ENCODE data around the gene SEC14L5. TPM values are rescaled to one million over a fixed set of nuclear protein-coding genes. Genes with fewer than 3 reads are reported as not detected.
A peak's percentile ranks its signal among the peaks of the same experiment; 100 is the strongest.

The SEC14L5 gene
- total RNA-seq, 1 experiment from 2014 or later: not detected

DNA sequence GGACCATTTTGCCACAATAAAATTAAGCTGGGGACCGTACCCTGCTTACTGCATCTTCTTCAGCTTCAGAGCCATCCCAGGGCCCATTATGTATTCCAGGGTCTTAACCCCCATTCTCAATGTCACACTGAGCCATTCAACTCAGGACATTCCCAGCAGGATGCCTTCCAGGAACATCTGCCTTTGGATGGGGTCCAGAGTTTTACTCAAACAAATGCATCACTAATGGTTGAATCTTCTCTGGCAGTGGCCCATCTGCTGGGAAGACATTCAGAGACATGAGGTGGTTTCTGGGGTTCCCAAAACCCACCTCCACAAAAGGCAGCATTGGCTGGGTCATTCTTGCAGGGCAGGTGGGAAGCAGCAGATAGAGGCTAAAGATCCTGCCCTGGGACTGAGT is 3.4 kb upstream of the SEC14L5 start:
- TF ChIP-seq EZH2 (IDR thresholded peaks at IDR 0.05; ENCODE audit: low read length, unreplicated experiment): no peak
- no peak for TF ChIP-seq EZH2phosphoT487 (IDR thresholded peaks at IDR 0.05; ENCODE audit: borderline replicate concordance, low read length)
- TF ChIP-seq, protein P1, sequence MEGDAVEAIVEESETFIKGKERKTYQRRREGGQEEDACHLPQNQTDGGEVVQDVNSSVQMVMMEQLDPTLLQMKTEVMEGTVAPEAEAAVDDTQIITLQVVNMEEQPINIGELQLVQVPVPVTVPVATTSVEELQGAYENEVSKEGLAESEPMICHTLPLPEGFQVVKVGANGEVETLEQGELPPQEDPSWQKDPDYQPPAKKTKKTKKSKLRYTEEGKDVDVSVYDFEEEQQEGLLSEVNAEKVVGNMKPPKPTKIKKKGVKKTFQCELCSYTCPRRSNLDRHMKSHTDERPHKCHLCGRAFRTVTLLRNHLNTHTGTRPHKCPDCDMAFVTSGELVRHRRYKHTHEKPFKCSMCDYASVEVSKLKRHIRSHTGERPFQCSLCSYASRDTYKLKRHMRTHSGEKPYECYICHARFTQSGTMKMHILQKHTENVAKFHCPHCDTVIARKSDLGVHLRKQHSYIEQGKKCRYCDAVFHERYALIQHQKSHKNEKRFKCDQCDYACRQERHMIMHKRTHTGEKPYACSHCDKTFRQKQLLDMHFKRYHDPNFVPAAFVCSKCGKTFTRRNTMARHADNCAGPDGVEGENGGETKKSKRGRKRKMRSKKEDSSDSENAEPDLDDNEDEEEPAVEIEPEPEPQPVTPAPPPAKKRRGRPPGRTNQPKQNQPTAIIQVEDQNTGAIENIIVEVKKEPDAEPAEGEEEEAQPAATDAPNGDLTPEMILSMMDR (conservative IDR thresholded peaks at IDR 0.05; ENCODE audit: low read depth, low read length): no peak
- intact Hi-C loops (cut with micrococcal nuclease): loop anchor here (10.0 kb wide), 1 partner anchor 150 kb away; the partner anchor contains the start of gene ROGDI
- Histone ChIP-seq H3K9me3 (ENCODE audit: low read length) (no peaks in the 10 kb centered on the region), H3K36me3 (ENCODE audit: low read depth, low read length) (no peaks in the 10 kb centered on the region), H3K4me3 (ENCODE audit: low read length) (no peak overlapping the region), H4K20me1 (ENCODE audit: low read length) (no peaks in the 10 kb centered on the region), H3K9me2 (replicated peaks; ENCODE audit: low read length) (no peaks in the 10 kb centered on the region), H3K27me3 (ENCODE audit: low read length) (no peaks in the 10 kb centered on the region), H3K4me2 (ENCODE audit: low read length) (no peak overlapping the region), H3K9ac (ENCODE audit: low read length) (no peak overlapping the region), H3K4me1 (ENCODE audit: insufficient read depth, low read length) (0 out of 2 replicates have a peak, but pooled peaks cover 8% of the 10 kb centered on the region), H2AFZ (ENCODE audit: low read length) (no peak overlapping the region), H3K79me2 (ENCODE audit: low read length) (no peaks in the 10 kb centered on the region), H3K27ac (ENCODE audit: low read length) (no peak overlapping the region), H3F3A (ENCODE audit: low read length, unreplicated experiment) (no peaks in the 10 kb centered on the region)
- ATAC-seq (no peak), DNase-seq (no peak)
- BruUV-seq (replicated peaks): no TSS peak
- POLR2A ChIA-PET (ENCODE audit: unreplicated experiment): no interaction called here
- CTCF ChIA-PET: no interaction called here

DNA sequence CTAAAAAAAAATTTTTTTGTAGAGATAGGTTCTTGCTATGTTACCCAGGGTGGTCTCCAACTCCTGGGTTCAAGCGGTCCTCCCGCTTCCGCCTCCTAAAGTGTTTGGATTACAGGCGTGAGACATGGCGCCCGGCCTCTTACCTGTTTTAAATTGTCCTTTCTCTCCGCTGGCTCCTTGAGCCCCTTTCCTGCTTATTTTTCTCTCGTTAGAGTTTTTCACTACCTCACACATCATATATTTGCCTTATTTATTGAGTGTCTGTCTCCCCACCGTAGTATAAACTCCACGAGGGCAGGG is 760 bp upstream of the SEC14L5 start:
- CTCF ChIA-PET: no interaction called here
- no peak for ATAC-seq
- Histone ChIP-seq H4K20me1 (ENCODE audit: low read length) (no peaks in the 10 kb centered on the region), H3K36me3 (ENCODE audit: low read depth, low read length) (no peaks in the 10 kb centered on the region), H3K9me2 (replicated peaks; ENCODE audit: low read length) (no peaks in the 10 kb centered on the region), H2AFZ (ENCODE audit: low read length) (peak overlapping the region; percentile 93), H3K9ac (ENCODE audit: low read length) (peak overlapping the region; percentile 23), H3F3A (ENCODE audit: low read length, unreplicated experiment) (no peaks in the 10 kb centered on the region), H3K27me3 (ENCODE audit: low read length) (no peaks in the 10 kb centered on the region), H3K4me1 (ENCODE audit: insufficient read depth, low read length) (0 out of 2 replicates have a peak, but pooled peaks cover 8% of the 10 kb centered on the region), H3K9me3 (ENCODE audit: low read length) (no peaks in the 10 kb centered on the region), H3K27ac (ENCODE audit: low read length) (peak overlapping the region; percentile 2; the same call in 1 of the 2 replicates), H3K4me2 (ENCODE audit: low read length) (peak overlapping the region; percentile 67), H3K4me3 (ENCODE audit: low read length) (peak overlapping the region; percentile 68), H3K79me2 (ENCODE audit: low read length) (no peaks in the 10 kb centered on the region)
- TF ChIP-seq, protein P1 (conservative IDR thresholded peaks at IDR 0.05; ENCODE audit: low read depth, low read length): no peak
- TF ChIP-seq EZH2phosphoT487 (IDR thresholded peaks at IDR 0.05; ENCODE audit: borderline replicate concordance, low read length) (no peak), EZH2 (IDR thresholded peaks at IDR 0.05; ENCODE audit: low read length, unreplicated experiment) (no peak)
- BruUV-seq (replicated peaks): TSS peak; percentile 90
- intact Hi-C loops (cut with micrococcal nuclease): loop anchor here (2.0 to 10.0 kb wide), 2 partner anchors 75 to 153 kb away; partner anchors contain the start of gene ROGDI
- POLR2A ChIA-PET (ENCODE audit: unreplicated experiment): no interaction called here
- no peak for DNase-seq

Data from PC-3 (cell line).